ENCODE results near the gene NRXN2. TPM values are rescaled to one million over a fixed set of nuclear protein-coding genes. Genes with fewer than 3 reads are reported as not detected.

Gene NRXN2
- total RNA-seq, 1 donor from 2014 or later: 0.14 TPM

- peaks cover 8% of the 10 kb centered on the region for H3K4me1 Mint-ChIP-seq (ENCODE audit: low read depth, unreplicated experiment)
- peaks cover 34% of the 10 kb centered on the region for H3K27me3 Mint-ChIP-seq (ENCODE audit: low read depth, unreplicated experiment)
- H2AFZ ChIP-seq (ENCODE audit: low read depth, low read length): no peak overlapping the region
- H4K20me1 ChIP-seq (ENCODE audit: insufficient read depth, low read length): no peaks in the 10 kb centered on the region
- DNase-seq (ENCODE audit: low read depth) (no peak), FAIRE-seq (no peak)
- no peaks in the 10 kb centered on the region for H3K36me3 ChIP-seq (ENCODE audit: insufficient read depth, low read length)
- peaks cover 5% of the 10 kb centered on the region for H3K4me1 ChIP-seq (ENCODE audit: insufficient read depth, low read length)
- no peak overlapping the region for H3K9ac ChIP-seq (ENCODE audit: low read length)
- no peak for TF ChIP-seq EZH2 (IDR thresholded peaks at IDR 0.05; ENCODE audit: insufficient read depth, low read length)
- TF ChIP-seq CTCF (IDR thresholded peaks at IDR 0.05; ENCODE audit: insufficient read depth, low read depth, low read length): no peak
- H3K27me3 ChIP-seq (ENCODE audit: insufficient read depth, low read length): peaks cover 4% of the 10 kb centered on the region
- H3K9me3 Mint-ChIP-seq (ENCODE audit: unreplicated experiment): no peaks in the 10 kb centered on the region
- no peak overlapping the region for H3K4me3 Mint-ChIP-seq (ENCODE audit: unreplicated experiment)
- no peaks in the 10 kb centered on the region for H3K9me3 ChIP-seq (ENCODE audit: insufficient read depth, low read depth, low read length)
- no peaks in the 10 kb centered on the region for H3K79me2 ChIP-seq (ENCODE audit: insufficient read depth, low read length)
- H3K27ac Mint-ChIP-seq (ENCODE audit: unreplicated experiment): no peak overlapping the region
- H3K27ac ChIP-seq (ENCODE audit: low read depth, low read length): no peak overlapping the region
- H3K4me2 ChIP-seq (ENCODE audit: low read length): no peak overlapping the region
- H3K4me3 ChIP-seq (ENCODE audit: insufficient read depth, low read depth, low read length): no peak overlapping the region
- H3K36me3 Mint-ChIP-seq (ENCODE audit: low read depth, unreplicated experiment): no peaks in the 10 kb centered on the region
These were observed 154.3 kb downstream of the NRXN2 start for GRCh38 chr11:64568584-64569140.

- peaks cover 8% of the 10 kb centered on the region for H3K4me1 Mint-ChIP-seq (ENCODE audit: low read depth, unreplicated experiment)
- Histone ChIP-seq H3K9ac (ENCODE audit: low read length) (no peak overlapping the region), H3K36me3 (ENCODE audit: insufficient read depth, low read length) (no peaks in the 10 kb centered on the region), H3K4me3 (ENCODE audit: insufficient read depth, low read depth, low read length) (no peak overlapping the region), H3K79me2 (ENCODE audit: insufficient read depth, low read length) (no peaks in the 10 kb centered on the region), H3K4me2 (ENCODE audit: low read length) (no peak overlapping the region), H3K27me3 (ENCODE audit: insufficient read depth, low read length) (peaks cover 4% of the 10 kb centered on the region), H3K9me3 (ENCODE audit: insufficient read depth, low read depth, low read length) (no peaks in the 10 kb centered on the region), H3K4me1 (ENCODE audit: insufficient read depth, low read length) (peaks cover 5% of the 10 kb centered on the region), H2AFZ (ENCODE audit: low read depth, low read length) (no peak overlapping the region), H3K27ac (ENCODE audit: low read depth, low read length) (no peak overlapping the region), H4K20me1 (ENCODE audit: insufficient read depth, low read length) (no peaks in the 10 kb centered on the region)
- no peak overlapping the region for H3K4me3 Mint-ChIP-seq (ENCODE audit: unreplicated experiment)
- no peaks in the 10 kb centered on the region for H3K36me3 Mint-ChIP-seq (ENCODE audit: low read depth, unreplicated experiment)
- H3K9me3 Mint-ChIP-seq (ENCODE audit: unreplicated experiment): no peaks in the 10 kb centered on the region
- H3K27me3 Mint-ChIP-seq (ENCODE audit: low read depth, unreplicated experiment): peaks cover 34% of the 10 kb centered on the region
- no peak for DNase-seq (ENCODE audit: low read depth)
- TF ChIP-seq CTCF (IDR thresholded peaks at IDR 0.05; ENCODE audit: insufficient read depth, low read depth, low read length) (no peak), EZH2 (IDR thresholded peaks at IDR 0.05; ENCODE audit: insufficient read depth, low read length) (no peak)
- no peak overlapping the region for H3K27ac Mint-ChIP-seq (ENCODE audit: unreplicated experiment)
- no peak for FAIRE-seq
These were observed 154.9 kb downstream of the NRXN2 start for GRCh38 chr11:64568041-64568571.

Measured in astrocyte (in vitro differentiated cells and primary cell).